DOHH2 (cell line): ENCODE data around the gene C16orf78.

ENCODE experiments used
- H3F3A ChIP-seq: fragments of 200-600 bp; sonication (generic), shearing (Covaris generic); 2 replicates; pipeline ENCODE4 v1.6.0; 2016; ENCODE audit warnings: antibody characterized with exemption, mild to moderate bottlenecking; ENCODE audit not compliant: control insufficient read depth, insufficient read depth
- H3K27ac ChIP-seq: fragments of 200-600 bp; sonication (generic); 2 replicates; pipeline ENCODE4 v1.5.1; 2014; ENCODE audit warnings: low read depth, mild to moderate bottlenecking, low read length, moderate library complexity
- H3K27me3 ChIP-seq: fragments of 200-600 bp; sonication (generic); 2 replicates; pipeline ENCODE4 v1.6.1; 2014; ENCODE audit warnings: mild to moderate bottlenecking, low read length, mixed read lengths; ENCODE audit not compliant: control insufficient read depth
- H3K36me3 ChIP-seq: fragments of 200-600 bp; sonication (generic); 2 replicates; pipeline ENCODE4 v1.6.1; 2014; ENCODE audit warnings: mild to moderate bottlenecking, low read length, moderate library complexity, mixed read lengths; ENCODE audit not compliant: control insufficient read depth
- H3K4me1 ChIP-seq: fragments of 200-600 bp; sonication (generic); 2 replicates; pipeline ENCODE4 v1.6.1; 2014; ENCODE audit warnings: mild to moderate bottlenecking, low read length, mixed read lengths; ENCODE audit not compliant: control insufficient read depth
- H3K4me2 ChIP-seq: fragments of 200-600 bp; sonication (generic); 2 replicates; pipeline ENCODE4 v1.6.0; 2014; ENCODE audit warnings: mild to moderate bottlenecking, low read length, moderate library complexity
- H3K4me3 ChIP-seq: fragments of 200-600 bp; sonication (generic); 2 replicates; pipeline ENCODE4 v1.5.1; 2014; ENCODE audit warnings: mild to moderate bottlenecking, low read length, mixed read lengths
- H3K79me2 ChIP-seq: fragments of 200-600 bp; sonication (generic); 2 replicates; pipeline ENCODE4 v1.6.1; 2014; ENCODE audit warnings: mild to moderate bottlenecking, low read length, mixed read lengths; ENCODE audit not compliant: control insufficient read depth
- H3K9me2 ChIP-seq: fragments of 200-600 bp; sonication (generic); replicated peaks from 2 replicates; pipeline ENCODE4 v1.6.1; 2014; ENCODE audit warnings: mild to moderate bottlenecking, low read length, mixed read lengths; ENCODE audit not compliant: control insufficient read depth
- H3K9me3 ChIP-seq: fragments of 200-600 bp; sonication (generic); 2 replicates; pipeline ENCODE4 v1.6.1; 2014; ENCODE audit warnings: antibody characterized with exemption, low read length, mixed read lengths; ENCODE audit not compliant: control insufficient read depth, insufficient read depth
- H4K20me1 ChIP-seq: fragments of 200-600 bp; sonication (generic); 2 replicates; pipeline ENCODE4 v1.6.0; 2014; ENCODE audit warnings: low read depth, mild to moderate bottlenecking, antibody characterized with exemption, low read length, moderate library complexity; ENCODE audit not compliant: control insufficient read depth, insufficient read depth
- CTCF ChIP-seq: fragments of 200-600 bp; sonication (generic); IDR thresholded peaks from one replicate; pipeline ENCODE4 v1.5.1; 2014; ENCODE audit warnings: antibody characterized with exemption, mild to moderate bottlenecking, low read depth, low read length; ENCODE audit not compliant: poor library complexity, severe bottlenecking
- EZH2phosphoT487 ChIP-seq: fragments of 200-600 bp; sonication (generic); IDR thresholded peaks from 2 replicates; pipeline ENCODE4 v1.6.1; 2017; ENCODE audit warnings: borderline replicate concordance, mild to moderate bottlenecking, antibody characterized with exemption, low read length, moderate library complexity, mixed read lengths

Gene C16orf78

GRCh38 chr16:49344401-49344800 lies 29.2 kb upstream of the C16orf78 start:
- Histone ChIP-seq H3K79me2 (no peaks in the 10 kb centered on the region), H3K27me3 (no peaks in the 10 kb centered on the region), H3F3A (no peaks in the 10 kb centered on the region), H4K20me1 (no peaks in the 10 kb centered on the region), H3K4me3 (no peak overlapping the region), H3K9me3 (no peaks in the 10 kb centered on the region), H3K4me2 (no peak overlapping the region), H3K9me2 (no peaks in the 10 kb centered on the region), H3K27ac (no peak overlapping the region), H3K4me1 (no peaks in the 10 kb centered on the region), H3K36me3 (no peaks in the 10 kb centered on the region)
- TF ChIP-seq EZH2phosphoT487 (no peak), CTCF (no peak)

GRCh38 chr16:49345829-49346228 lies 27.8 kb upstream of the C16orf78 start:
- no peaks in the 10 kb centered on the region for H3K9me3 ChIP-seq
- no peaks in the 10 kb centered on the region for H3F3A ChIP-seq
- no peaks in the 10 kb centered on the region for H3K79me2 ChIP-seq
- no peaks in the 10 kb centered on the region for H3K4me1 ChIP-seq
- H3K27ac ChIP-seq, result no peak overlapping the region
- H3K36me3 ChIP-seq, result no peaks in the 10 kb centered on the region
- no peaks in the 10 kb centered on the region for H3K9me2 ChIP-seq
- no peaks in the 10 kb centered on the region for H4K20me1 ChIP-seq
- no peaks in the 10 kb centered on the region for H3K27me3 ChIP-seq
- no peak overlapping the region for H3K4me3 ChIP-seq
- TF ChIP-seq EZH2phosphoT487, result no peak
- TF ChIP-seq CTCF, result no peak
- H3K4me2 ChIP-seq, result no peak overlapping the region

GRCh38 chr16:49346459-49346858 lies 27.1 kb upstream of the C16orf78 start:
- Histone ChIP-seq H3K9me3 (no peaks in the 10 kb centered on the region), H4K20me1 (no peaks in the 10 kb centered on the region), H3K36me3 (no peaks in the 10 kb centered on the region), H3K79me2 (no peaks in the 10 kb centered on the region), H3K4me1 (no peaks in the 10 kb centered on the region), H3K4me2 (no peak overlapping the region), H3F3A (no peaks in the 10 kb centered on the region), H3K27me3 (no peaks in the 10 kb centered on the region), H3K4me3 (no peak overlapping the region), H3K9me2 (no peaks in the 10 kb centered on the region), H3K27ac (no peak overlapping the region)
- TF ChIP-seq CTCF (no peak), EZH2phosphoT487 (no peak)

GRCh38 chr16:49347476-49347875 lies 26.1 kb upstream of the C16orf78 start:
- Histone ChIP-seq H3K27ac (no peak overlapping the region), H3K4me3 (no peak overlapping the region), H3K27me3 (no peaks in the 10 kb centered on the region), H3K79me2 (no peaks in the 10 kb centered on the region), H3K36me3 (no peaks in the 10 kb centered on the region), H3F3A (no peaks in the 10 kb centered on the region), H3K4me2 (no peak overlapping the region), H4K20me1 (no peaks in the 10 kb centered on the region), H3K4me1 (peaks cover 1% of the 10 kb centered on the region), H3K9me3 (no peaks in the 10 kb centered on the region), H3K9me2 (no peaks in the 10 kb centered on the region)
- TF ChIP-seq CTCF, result no peak
- TF ChIP-seq EZH2phosphoT487, result no peak
